T-cell (primary cell): ENCODE results near the gene SLC52A1. TPM values are rescaled to one million over a fixed set of nuclear protein-coding genes. Genes with fewer than 3 reads are reported as not detected.

Experiments used
- ATAC-seq, 4 experiments: fragments of 200-7000 bp in 3 of 4; fragments of 150-1000 bp in 1 of 4; cut with Tn5 transposase; replicated peaks in 1 of 4; 1 replicate in 3 of 4; 2 replicates in 1 of 4; pipeline ENCODE4 v1.10.0; 2021; ENCODE audit warnings: moderate library complexity in 3 of 4, mild to moderate bottlenecking in 2 of 4, moderate number of reproducible peaks in 1 of 4
- CTCF ChIA-PET, 2 donors: fragments of 300-600 bp; sonication (Branson Sonifier 250); formaldehyde crosslinking; loops; one replicate each; lab custom pipeline; 2022; ENCODE audit warnings: antibody characterized with exemption in 2 of 2; lab: Charles Lee
- POLR2A ChIA-PET, 2 donors: fragments of 300-600 bp; sonication (Branson Sonifier 250); formaldehyde crosslinking; loops; one replicate each; lab custom pipeline; 2022; ENCODE audit warnings: antibody characterized with exemption in 2 of 2; lab: Charles Lee
- DNase-seq, 35 experiments: peaks; one replicate each; pipeline versions ENCODE4 v3.0.0 to v3.0.0-alpha.2; 2013 to 2023
- H3K27ac ChIP-seq: one replicate; pipeline ENCODE4 v1.5.1; 2013; ENCODE audit warnings: low read length
- H3K27me3 ChIP-seq, 2 experiments: replicated peaks in 1 of 2; 1 replicate in 1 of 2; 2 replicates in 1 of 2; pipeline versions ENCODE4 v1.6.1 to v1.7.0; 2013; ENCODE audit warnings: low read length in 1 of 2, mixed read lengths in 1 of 2; ENCODE audit not compliant: control insufficient read depth in 2 of 2, insufficient read depth in 2 of 2; ENCODE audit errors: extremely low read depth in 1 of 2
- H3K36me3 ChIP-seq, 2 donors: 1 replicate in 1 of 2; 2 replicates in 1 of 2; pipeline versions ENCODE4 v1.6.1 to v1.7.0; 2013; ENCODE audit warnings: low read length in 1 of 2; ENCODE audit not compliant: control insufficient read depth in 2 of 2, insufficient read depth in 1 of 2; ENCODE audit errors: extremely low read depth in 1 of 2
- H3K4me1 ChIP-seq, 2 experiments: 1 replicate in 1 of 2; 2 replicates in 1 of 2; pipeline versions ENCODE4 v1.6.1 to v1.7.0; 2013; ENCODE audit warnings: low read length in 2 of 2, mixed read lengths in 1 of 2; ENCODE audit not compliant: insufficient read depth in 2 of 2, control insufficient read depth in 1 of 2; ENCODE audit errors: extremely low read depth in 1 of 2
- H3K4me3 ChIP-seq, 2 donors: 1 replicate in 1 of 2; 2 replicates in 1 of 2; pipeline versions ENCODE4 v1.5.1 to v1.7.0; 2013; ENCODE audit warnings: mild to moderate bottlenecking in 2 of 2, low read length in 1 of 2, moderate library complexity in 1 of 2; ENCODE audit not compliant: control insufficient read depth in 1 of 2; ENCODE audit errors: extremely low read depth in 1 of 2
- H3K9me3 ChIP-seq: 2 replicates; pipeline ENCODE4 v1.7.0; 2013
- H3K27ac Mint-ChIP-seq, 2 donors: one replicate each; pipeline ENCODE4 v1.8.0; 2020 to 2021; ENCODE audit warnings: mild to moderate bottlenecking in 2 of 2, mixed read lengths in 2 of 2
- H3K27me3 Mint-ChIP-seq, 2 donors: one replicate each; pipeline ENCODE4 v1.8.0; 2021 to 2022; ENCODE audit warnings: mixed read lengths in 2 of 2
- H3K36me3 Mint-ChIP-seq: one replicate; pipeline ENCODE4 v1.8.0; 2021; ENCODE audit warnings: mixed read lengths
- H3K4me1 Mint-ChIP-seq, 3 donors: one replicate each; pipeline ENCODE4 v1.8.0; 2020 to 2022; ENCODE audit warnings: mixed read lengths in 3 of 3, mild to moderate bottlenecking in 1 of 3
- H3K4me3 Mint-ChIP-seq, 3 donors: one replicate each; pipeline ENCODE4 v1.8.0; 2020 to 2022; ENCODE audit warnings: mild to moderate bottlenecking in 3 of 3, mixed read lengths in 3 of 3, moderate library complexity in 3 of 3
- H3K9me3 Mint-ChIP-seq, 3 donors: one replicate each; pipeline ENCODE4 v1.8.0; 2020 to 2022; ENCODE audit warnings: mixed read lengths in 3 of 3
- WGBS: methylation state at CpG from one replicate; pipeline ENCODE4 v1.1.5; 2013; ENCODE audit warnings: missing lambda C conversion rate; ENCODE audit not compliant: insufficient coverage; 5-methylcytosine and 5-hydroxymethylcytosine counted together
- total RNA-seq, 35 experiments: library from RNA in 6 of 35; stranded (reverse) in 6 of 35; fragments of 120-200 nt in 1 of 35; gene quantifications; one replicate each; pipeline versions ENCODE4 v1.2.1 to v1.2.4 and lab custom pipeline; 2013 to 2026

Gene SLC52A1
- total RNA-seq, 5 donors from 2014 or later (not counting 1 experiment from before 2014, with no cell fraction given) = 0.14 to 0.62 (median 0.25) TPM; not detected in 2

DNA sequence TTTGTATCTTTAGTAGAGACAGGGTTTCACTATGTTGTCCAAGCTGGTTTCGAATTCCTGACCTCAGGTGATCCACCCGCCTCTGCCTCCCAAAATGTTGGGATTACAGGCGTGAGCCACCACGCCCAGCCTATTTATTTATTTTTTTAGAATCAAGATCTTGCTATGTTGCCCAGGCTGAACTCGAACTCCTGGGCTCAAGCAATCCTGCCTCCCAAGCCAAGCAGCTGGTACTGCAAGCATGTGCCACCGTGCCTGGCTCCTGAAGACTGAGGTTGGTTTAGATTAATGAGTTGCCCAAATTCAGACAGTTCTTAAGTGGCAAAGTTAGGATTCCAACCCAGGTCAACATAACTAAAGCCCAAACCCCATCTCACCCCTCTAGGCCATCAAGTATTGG is 7.9 kb downstream of the SLC52A1 start:
- DNase-seq = no peak
- Mint-ChIP-seq H3K4me1 (peaks cover 19 to 21% (median 21%) of the 10 kb centered on the region in 3 donors), H3K27ac (no peak overlapping the region), H3K36me3 (peaks cover 3% of the 10 kb centered on the region), H3K27me3 (no peaks in the 10 kb centered on the region), H3K9me3 (no peaks in the 10 kb centered on the region), H3K4me3 (no peak overlapping the region)
- H3K27ac ChIP-seq = no peak overlapping the region
- no peak overlapping the region for H3K4me3 ChIP-seq
- peaks cover 3 to 7% of the 10 kb centered on the region in 2 donors for H3K36me3 ChIP-seq
- H3K27me3 ChIP-seq = no peaks in the 10 kb centered on the region
- H3K9me3 ChIP-seq = no peaks in the 10 kb centered on the region
- CTCF ChIA-PET = interaction anchor here in 1 of 2 donors (0.9 to 1.6 kb wide), 2 partner anchors 22 to 36 kb away, joined by 5 to 9 read pairs; no protein-coding TSS in a partner anchor
- H3K4me1 ChIP-seq = peaks cover 10 to 18% of the 10 kb centered on the region in 2 experiments
- no peak for ATAC-seq
- 94% methylated on average over 4 of the region's 6 CpGs for WGBS
- POLR2A ChIA-PET = no interaction called here

GRCh38 chr17:5024604-5025003 is 10.6 kb downstream of the SLC52A1 start:
- peaks cover 2 to 4% (median 3%) of the 10 kb centered on the region in 3 donors for H3K4me1 Mint-ChIP-seq
- H3K27ac ChIP-seq = no peak overlapping the region
- WGBS = 100% methylated on average over 3 of the region's 4 CpGs
- H3K4me3 Mint-ChIP-seq = no peak overlapping the region
- H3K36me3 Mint-ChIP-seq = peaks cover 18% of the 10 kb centered on the region
- H3K36me3 ChIP-seq = peaks cover 3 to 24% of the 10 kb centered on the region in 2 donors
- ATAC-seq (no peak), DNase-seq (no peak)
- CTCF ChIA-PET = interaction anchor here in 1 of 2 donors (0.6 kb wide), 1 partner anchor 25 kb away, joined by 4 read pairs; no protein-coding TSS in a partner anchor
- H3K27me3 Mint-ChIP-seq = no peaks in the 10 kb centered on the region
- H3K9me3 Mint-ChIP-seq = no peaks in the 10 kb centered on the region
- H3K4me3 ChIP-seq = no peak overlapping the region
- H3K27me3 ChIP-seq = no peaks in the 10 kb centered on the region
- H3K27ac Mint-ChIP-seq = peak overlapping the region; percentile 8 to 51
- POLR2A ChIA-PET = no interaction called here
- no peaks in the 10 kb centered on the region for H3K4me1 ChIP-seq
- no peaks in the 10 kb centered on the region for H3K9me3 ChIP-seq

DNA sequence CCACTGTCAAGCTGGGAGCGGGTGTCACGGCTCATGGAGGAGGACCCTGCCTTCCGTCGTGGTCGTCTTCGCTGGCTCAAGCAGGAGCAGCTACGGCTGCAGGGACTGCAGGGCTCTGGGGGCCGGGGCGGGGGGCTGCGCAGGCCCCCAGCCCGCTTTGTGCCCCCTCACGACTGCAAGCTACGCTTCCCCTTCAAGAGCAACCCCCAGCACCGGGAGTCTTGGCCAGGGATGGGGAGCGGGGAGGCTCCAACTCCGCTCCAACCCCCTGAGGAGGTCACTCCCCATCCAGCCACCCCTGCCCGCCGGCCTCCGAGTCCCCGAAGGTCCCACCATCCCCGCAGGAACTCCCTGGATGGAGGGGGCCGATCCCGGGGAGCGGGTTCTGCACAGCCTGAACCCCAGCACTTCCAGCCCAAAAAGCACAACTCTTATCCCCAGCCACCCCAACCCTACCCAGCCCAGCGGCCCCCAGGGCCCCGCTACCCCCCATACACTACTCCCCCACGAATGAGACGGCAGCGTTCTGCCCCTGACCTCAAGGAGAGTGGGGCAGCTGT is 11.6 kb downstream of the SLC52A1 start:
- H3K9me3 ChIP-seq = no peaks in the 10 kb centered on the region
- no peaks in the 10 kb centered on the region for H3K4me1 ChIP-seq
- ChIA-PET CTCF (no interaction called here), POLR2A (no interaction called here)
- H3K4me1 Mint-ChIP-seq = peaks cover 9 to 13% (median 10%) of the 10 kb centered on the region in 3 donors
- H3K9me3 Mint-ChIP-seq = no peaks in the 10 kb centered on the region
- H3K27me3 ChIP-seq = no peaks in the 10 kb centered on the region
- WGBS = 94% methylated on average over 18 of the region's 29 CpGs
- peaks cover 18% of the 10 kb centered on the region for H3K36me3 Mint-ChIP-seq
- H3K4me3 Mint-ChIP-seq = no peak overlapping the region
- no peak overlapping the region for H3K27ac Mint-ChIP-seq
- no peak overlapping the region for H3K4me3 ChIP-seq
- ATAC-seq = no peak
- H3K27ac ChIP-seq = no peak overlapping the region
- no peak for DNase-seq
- H3K36me3 ChIP-seq = peaks cover 3 to 27% of the 10 kb centered on the region in 2 donors
- H3K27me3 Mint-ChIP-seq = no peaks in the 10 kb centered on the region

GRCh38 chr17:5022171-5022711 is 13.0 kb downstream of the SLC52A1 start:
- no peak overlapping the region for H3K27ac ChIP-seq
- H3K27me3 Mint-ChIP-seq = no peaks in the 10 kb centered on the region
- ATAC-seq = no peak
- ChIA-PET POLR2A (no interaction called here), CTCF (no interaction called here)
- no peak overlapping the region for H3K4me3 Mint-ChIP-seq
- peaks cover 18% of the 10 kb centered on the region for H3K36me3 Mint-ChIP-seq
- no peaks in the 10 kb centered on the region for H3K4me1 ChIP-seq
- H3K9me3 ChIP-seq = no peaks in the 10 kb centered on the region
- peaks cover 3 to 29% of the 10 kb centered on the region in 2 donors for H3K36me3 ChIP-seq
- peaks cover 9 to 14% (median 10%) of the 10 kb centered on the region in 3 donors for H3K4me1 Mint-ChIP-seq
- DNase-seq = no peak
- no peaks in the 10 kb centered on the region for H3K9me3 Mint-ChIP-seq
- H3K27ac Mint-ChIP-seq = no peak overlapping the region
- no peak overlapping the region for H3K4me3 ChIP-seq
- H3K27me3 ChIP-seq = no peaks in the 10 kb centered on the region
- WGBS = 93% methylated on average over 25 of the region's 30 CpGs

DNA sequence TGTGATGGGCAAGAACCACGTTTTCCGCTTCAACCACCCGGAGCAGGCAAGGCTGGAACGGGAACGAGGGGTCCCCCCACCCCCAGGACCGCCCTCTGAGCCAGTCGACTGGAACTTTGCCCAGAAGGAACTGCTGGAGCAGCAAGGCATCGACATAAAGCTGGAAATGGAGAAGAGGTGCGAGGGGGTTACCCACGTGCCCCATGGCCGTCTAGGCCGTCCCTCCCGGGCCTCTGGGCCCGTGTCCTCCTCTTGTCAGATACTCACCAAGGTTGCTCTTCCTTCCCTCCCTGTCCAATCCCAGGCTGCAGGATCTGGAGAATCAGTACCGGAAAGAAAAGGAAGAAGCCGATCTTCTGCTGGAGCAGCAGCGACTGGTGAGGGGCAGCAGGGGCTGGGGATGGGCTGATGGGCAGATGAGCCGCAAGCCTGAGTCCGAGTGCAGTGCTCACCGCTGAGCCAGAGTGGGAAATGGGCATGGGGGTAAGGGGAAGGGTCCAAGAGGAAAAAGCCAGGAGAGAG is 14.7 kb downstream of the SLC52A1 start:
- Histone ChIP-seq H3K27ac (no peak overlapping the region), H3K4me1 (peaks cover 0 to 6% of the 10 kb centered on the region in 2 experiments), H3K27me3 (no peaks in the 10 kb centered on the region), H3K4me3 (no peak overlapping the region), H3K9me3 (no peaks in the 10 kb centered on the region), H3K36me3 (peaks cover 3 to 32% of the 10 kb centered on the region in 2 donors)
- ATAC-seq (no peak), DNase-seq (no peak)
- Mint-ChIP-seq H3K27me3 (no peaks in the 10 kb centered on the region), H3K4me3 (no peak overlapping the region), H3K4me1 (peaks cover 10 to 16% (median 12%) of the 10 kb centered on the region in 3 donors), H3K9me3 (no peaks in the 10 kb centered on the region), H3K36me3 (peaks cover 18% of the 10 kb centered on the region), H3K27ac (no peak overlapping the region)
- ChIA-PET POLR2A (no interaction called here), CTCF (no interaction called here)
- 95% methylated on average over 7 of the region's 20 CpGs for WGBS

GRCh38 chr17:5019475-5019956 is 15.7 kb downstream of the SLC52A1 start:
- H3K36me3 ChIP-seq = peaks cover 7 to 35% of the 10 kb centered on the region in 2 donors
- H3K9me3 ChIP-seq = no peaks in the 10 kb centered on the region
- no CpG with 5 or more reads among the region's 1 CpG for WGBS
- Mint-ChIP-seq H3K27ac (peak overlapping the region; percentile 70 to 79), H3K4me3 (no peak overlapping the region), H3K9me3 (no peaks in the 10 kb centered on the region), H3K4me1 (peaks cover 10 to 16% (median 12%) of the 10 kb centered on the region in 3 donors), H3K27me3 (no peaks in the 10 kb centered on the region), H3K36me3 (peaks cover 17% of the 10 kb centered on the region)
- ChIA-PET CTCF (interaction anchor here in 1 of 2 donors (0.6 kb wide), 1 partner anchor 240 kb away, joined by 3 read pairs; no protein-coding TSS in a partner anchor), POLR2A (no interaction called here)
- peak; percentile 90 to 97 (median 92) for ATAC-seq
- peak in 15 of 35 experiments; percentile 5 to 52 (median 27) for DNase-seq
- no peaks in the 10 kb centered on the region for H3K27me3 ChIP-seq
- H3K4me1 ChIP-seq = peaks cover 0 to 6% of the 10 kb centered on the region in 2 experiments
- H3K4me3 ChIP-seq = no peak overlapping the region
- no peak overlapping the region for H3K27ac ChIP-seq
